ENCODE data around the gene RRP7A.
"Not testable (repeated sequence)": the region's sequence is repeated elsewhere in the genome, so short reads cannot be mapped to it uniquely, and the experiment has no call there.

Gene RRP7A

DNA sequence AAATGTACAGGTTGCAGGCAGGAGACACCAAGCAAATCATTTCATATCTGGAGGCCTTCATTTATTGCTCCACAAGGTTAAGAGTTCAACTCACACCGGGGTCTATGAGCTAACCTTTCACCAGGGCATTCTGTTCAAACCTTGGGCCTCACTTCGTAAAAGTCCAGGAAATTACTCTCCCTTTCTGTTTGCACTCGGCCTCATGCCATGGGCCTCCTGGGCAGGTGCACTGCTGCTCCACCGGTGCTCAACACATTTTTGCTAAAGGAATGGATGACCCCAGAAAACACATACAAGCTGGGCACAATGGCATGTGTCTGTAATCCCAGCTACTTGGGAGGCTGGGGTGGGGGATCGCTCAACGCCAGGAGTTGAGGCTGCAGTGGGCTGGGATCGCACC, 16.6 kb upstream of the RRP7A start:
- DNase-seq (ENCODE audit: low read depth in 2 of 2): no peak

DNA sequence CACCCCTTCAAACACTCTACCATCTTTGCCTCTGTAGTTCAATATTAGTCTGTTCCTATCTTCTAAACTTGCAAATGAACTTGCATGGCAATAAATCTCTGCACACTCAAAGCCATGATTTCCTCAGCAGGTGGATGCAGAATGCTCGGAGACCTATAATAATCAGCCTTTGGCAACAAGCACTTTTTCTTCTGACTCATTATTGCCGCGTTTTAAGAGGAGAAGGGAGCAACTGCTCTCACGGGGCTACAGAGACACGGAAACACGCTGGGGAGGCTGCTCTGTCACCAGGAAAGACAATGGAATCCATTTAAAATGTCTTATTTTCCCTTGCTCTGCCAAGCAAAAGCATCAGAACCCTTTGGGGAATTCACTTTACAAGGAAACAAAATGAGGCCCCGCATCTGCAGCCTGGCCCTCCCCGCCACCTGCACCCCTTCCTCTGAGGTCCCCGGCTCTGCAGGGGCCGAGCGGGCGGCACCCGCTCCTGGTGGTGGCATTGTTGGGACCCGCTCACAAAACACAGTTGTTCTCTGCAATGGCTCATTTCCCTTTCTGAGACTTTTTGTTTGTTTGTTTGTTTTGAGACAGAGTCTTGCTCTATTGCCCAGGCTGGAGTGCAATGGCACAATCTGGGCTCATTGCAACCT, 15.6 kb upstream of the RRP7A start:
- not testable (repeated sequence) for DNase-seq (ENCODE audit: low read depth in 2 of 2)

- no peak for DNase-seq (ENCODE audit: low read depth in 2 of 2)
Observed at GRCh38 chr22:42533638-42533977, 14.0 kb upstream of the RRP7A start.

DNA sequence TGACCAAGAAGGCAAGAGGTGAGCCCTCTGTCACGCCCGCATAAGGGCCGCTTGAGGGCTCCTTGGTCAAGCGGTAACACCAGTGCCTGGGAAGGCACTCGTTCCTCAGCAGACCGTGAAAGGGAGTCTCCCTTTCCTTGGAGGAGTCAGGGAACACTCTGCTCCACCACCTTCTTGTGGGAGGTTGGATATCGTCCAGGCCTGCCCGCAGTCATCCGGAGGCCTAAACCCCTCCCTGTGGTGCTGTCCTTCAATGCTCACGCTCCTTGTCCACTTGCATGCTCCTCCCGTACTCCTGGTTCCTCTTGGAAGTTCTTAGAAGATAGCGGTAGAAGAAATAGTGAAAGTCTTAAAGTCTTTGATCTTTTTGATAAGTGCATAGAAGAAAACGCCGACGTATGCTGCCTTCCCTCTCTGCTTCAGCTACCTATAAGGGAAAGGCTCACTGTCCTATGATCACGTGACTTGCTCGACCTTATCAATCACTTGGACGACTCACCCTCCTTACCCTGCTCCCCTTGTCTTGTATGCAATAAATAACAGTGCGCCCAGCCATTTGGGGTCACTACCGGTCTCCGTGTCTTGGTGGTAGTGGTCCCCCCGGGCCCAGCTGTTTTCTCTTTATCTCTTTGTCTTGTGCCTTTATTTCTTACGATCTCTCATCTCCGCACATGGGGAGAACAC, 11.9 kb upstream of the RRP7A start:
- not testable (repeated sequence) for DNase-seq (ENCODE audit: low read depth in 2 of 2)

DNA sequence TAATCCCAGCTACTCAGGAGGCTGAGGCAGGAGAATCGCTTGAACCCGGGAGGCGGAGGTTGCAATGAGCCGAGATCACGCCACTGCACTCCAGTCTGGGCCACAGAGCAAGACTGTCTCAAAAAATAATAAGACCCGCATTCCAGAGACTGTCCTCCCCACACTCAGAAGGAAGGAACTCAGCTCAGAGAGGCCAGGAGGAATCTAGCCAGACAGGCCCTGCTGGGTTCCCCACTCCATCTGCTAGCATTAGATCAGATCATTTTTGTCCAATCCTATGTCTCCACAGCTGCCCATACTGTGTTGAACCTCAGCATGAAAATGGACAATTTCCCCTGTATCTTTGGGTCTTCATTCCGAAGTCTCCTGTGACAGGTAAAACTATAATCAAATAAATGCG, 9.8 kb upstream of the RRP7A start:
- DNase-seq (ENCODE audit: low read depth in 2 of 2): not testable (repeated sequence)

GRCh38 chr22:42528591-42529307, 9.2 kb upstream of the RRP7A start:
- DNase-seq (ENCODE audit: low read depth in 2 of 2): no peak

DNA sequence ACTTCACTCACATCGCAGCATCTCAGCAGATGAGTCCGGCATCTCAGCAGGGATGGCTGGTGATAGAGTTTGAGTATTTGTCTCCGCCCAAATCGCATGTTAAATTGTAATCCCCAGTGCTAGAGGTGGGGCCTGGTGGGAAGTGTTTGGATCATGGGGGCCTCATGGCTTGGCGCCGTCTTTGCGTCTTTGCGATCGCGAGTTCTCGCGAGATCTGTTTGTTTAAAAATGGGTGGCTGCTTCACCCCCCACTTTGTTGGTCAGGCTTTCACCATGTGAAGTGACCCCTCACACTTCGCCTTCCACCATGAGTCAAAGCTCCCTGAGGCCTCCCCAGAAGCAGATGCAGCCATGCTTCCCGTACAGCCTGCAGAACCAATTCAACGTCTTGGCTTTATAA, 3.0 kb upstream of the RRP7A start:
- no peak for DNase-seq (ENCODE audit: low read depth in 2 of 2)

DNA sequence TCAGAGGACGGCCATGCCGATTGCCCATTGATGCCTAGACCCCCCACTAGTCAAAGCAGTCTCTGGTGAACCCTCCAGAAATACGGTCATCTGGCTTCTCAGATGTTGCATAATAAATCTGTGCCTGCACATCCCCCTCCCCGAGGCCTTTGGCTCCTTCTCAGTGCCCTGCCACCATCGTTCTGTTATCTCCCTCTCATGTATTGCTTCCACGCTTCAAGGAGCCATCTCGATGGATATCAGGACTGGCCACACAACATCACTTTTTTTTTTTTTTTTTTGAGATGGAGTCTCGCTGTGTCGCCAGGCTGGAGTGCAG, 1.6 kb upstream of the RRP7A start:
- no peak for DNase-seq (ENCODE audit: low read depth in 2 of 2)

DNA sequence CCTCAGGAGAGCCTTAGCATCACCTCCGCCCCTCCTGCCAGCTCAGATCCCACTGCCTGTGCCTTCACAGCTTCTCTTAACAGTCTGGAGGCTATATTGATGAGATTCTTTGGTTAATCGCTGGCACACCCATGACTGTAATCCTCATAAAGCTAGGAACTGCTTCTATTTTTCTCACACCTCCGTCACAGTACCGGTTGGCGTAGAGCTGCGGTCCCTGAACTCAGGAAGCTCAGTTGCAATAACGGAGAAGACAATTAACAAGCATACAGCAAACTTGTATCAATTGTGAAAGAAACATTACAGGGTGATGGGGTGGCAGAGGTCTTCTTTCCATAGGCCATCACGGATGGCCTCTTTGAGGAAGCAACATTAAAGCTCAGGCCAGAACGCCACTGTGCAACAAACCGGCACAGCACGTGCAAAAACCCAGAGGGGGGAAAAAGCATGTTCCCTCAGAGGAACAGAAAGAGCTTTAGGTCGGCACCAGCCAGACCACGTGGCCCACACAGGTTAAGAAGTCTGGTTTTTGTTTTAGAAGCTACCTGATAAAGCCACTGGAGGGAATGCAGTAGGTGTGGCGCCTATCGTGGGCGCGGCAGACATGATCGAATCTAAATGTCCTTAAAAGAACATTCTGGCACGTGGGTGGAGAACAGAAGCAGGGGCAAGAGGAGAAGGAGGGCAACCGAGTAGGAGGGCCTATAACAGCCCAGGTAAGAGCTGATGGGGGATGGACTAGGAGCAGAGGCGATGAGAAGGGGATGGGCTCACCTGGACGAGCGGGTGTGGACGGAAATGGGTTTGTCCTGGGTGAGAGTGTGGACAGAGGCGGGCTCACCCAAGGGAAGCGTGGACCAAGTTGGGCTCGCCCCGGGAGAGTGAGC, 715 bp downstream of the RRP7A start:
- not testable (repeated sequence) for DNase-seq (ENCODE audit: low read depth in 2 of 2)

- not testable (repeated sequence) for DNase-seq (ENCODE audit: low read depth in 2 of 2)
Observed at GRCh38 chr22:42517103-42517502, 2.5 kb downstream of the RRP7A start.

- no peak for DNase-seq (ENCODE audit: low read depth in 2 of 2)
Observed at GRCh38 chr22:42515896-42516295, 3.7 kb downstream of the RRP7A start.

- DNase-seq (ENCODE audit: low read depth in 2 of 2): not testable (repeated sequence)
Observed at GRCh38 chr22:42515304-42515703, 4.3 kb downstream of the RRP7A start.

- not testable (repeated sequence) for DNase-seq (ENCODE audit: low read depth in 2 of 2)
Observed at GRCh38 chr22:42514331-42514730, 5.3 kb downstream of the RRP7A start.

DNA sequence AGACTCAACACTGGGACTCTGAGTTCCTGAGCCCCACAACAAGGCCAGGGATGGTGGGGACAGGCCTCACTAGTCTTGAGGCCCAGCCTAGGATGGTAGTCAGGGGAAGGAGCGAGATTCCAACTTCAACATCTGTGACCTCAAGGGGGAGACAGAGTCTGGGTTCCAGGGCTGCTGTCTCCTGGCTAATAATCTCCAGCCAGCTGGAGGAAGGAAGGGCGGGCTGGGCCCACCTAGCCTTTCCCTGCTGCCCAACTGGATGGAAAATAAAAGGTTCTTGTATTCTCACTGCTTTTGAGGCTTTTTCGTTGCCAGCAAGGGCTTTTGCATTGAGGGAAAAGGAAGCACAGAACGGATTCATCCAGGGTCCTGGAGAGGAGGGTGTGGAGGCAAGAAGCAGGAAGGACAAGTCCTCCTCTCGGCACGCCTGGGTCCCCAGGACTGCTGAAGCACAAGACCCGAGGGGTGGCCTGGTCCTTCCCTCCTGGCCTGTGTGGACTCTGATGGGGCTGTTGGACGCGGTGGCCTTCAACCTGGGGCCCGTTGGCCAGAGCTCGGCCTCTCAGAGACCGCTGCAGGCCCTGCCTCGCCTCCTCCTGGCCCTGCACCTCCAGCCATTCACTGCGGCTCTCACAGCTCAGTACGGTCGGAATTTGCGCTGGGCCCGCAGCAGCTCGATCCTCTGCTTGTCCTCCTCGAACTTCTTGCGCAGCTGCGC, 7.2 kb downstream of the RRP7A start:
- not testable (repeated sequence) for DNase-seq (ENCODE audit: low read depth in 2 of 2)

GRCh38 chr22:42511401-42511891, 8.2 kb downstream of the RRP7A start:
- no peak for DNase-seq (ENCODE audit: low read depth in 2 of 2)

DNA sequence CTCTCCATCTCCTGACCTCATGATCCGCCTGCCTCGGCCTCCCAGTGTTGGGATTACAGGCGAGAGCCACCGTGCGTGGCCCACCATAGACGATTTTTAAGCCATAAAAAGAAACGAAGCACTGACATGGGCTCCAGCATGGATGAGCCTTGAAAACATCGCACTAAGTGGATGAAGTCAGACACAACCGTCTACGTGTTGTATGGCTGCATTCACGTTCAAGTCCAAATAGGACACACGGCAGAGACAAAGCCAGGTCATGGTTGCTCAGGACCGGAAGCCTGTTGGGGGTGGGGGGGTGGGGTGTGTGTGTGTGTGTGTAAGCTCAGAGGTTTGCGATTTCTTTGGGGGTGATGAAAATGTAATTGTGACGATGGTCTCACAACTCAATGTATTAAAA, 10.0 kb downstream of the RRP7A start:
- no peak for DNase-seq (ENCODE audit: low read depth in 2 of 2)

DNA sequence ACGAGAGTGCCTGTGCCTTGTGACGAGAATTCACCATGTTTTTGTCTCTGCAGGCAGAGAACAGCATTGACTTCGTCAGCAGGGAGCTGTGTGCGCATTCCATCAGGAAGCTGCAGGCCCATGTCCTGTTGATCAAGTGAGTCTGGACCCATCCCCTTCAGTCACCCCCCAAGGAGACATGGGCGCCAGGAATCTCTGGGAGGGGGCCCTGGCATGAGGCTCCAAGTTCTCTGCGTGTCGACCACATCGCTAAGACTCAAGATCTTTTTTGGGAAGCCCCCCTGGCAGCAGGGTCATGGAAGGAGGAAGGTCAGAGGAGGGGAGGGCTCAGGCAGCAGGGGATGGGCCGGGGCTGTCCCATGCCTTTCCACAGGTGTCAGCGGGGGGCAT, 10.6 kb downstream of the RRP7A start:
- DNase-seq (ENCODE audit: low read depth in 2 of 2): not testable (repeated sequence)

GRCh38 chr22:42508327-42508974, 11.1 kb downstream of the RRP7A start:
- DNase-seq (ENCODE audit: low read depth in 2 of 2): not testable (repeated sequence)

GRCh38 chr22:42500836-42501179, 18.8 kb downstream of the RRP7A start:
- no peak for DNase-seq (ENCODE audit: low read depth in 2 of 2)

- peak; percentile 56 to 64 for DNase-seq (ENCODE audit: low read depth in 2 of 2)
Observed at GRCh38 chr22:42500161-42500835, 19.3 kb downstream of the RRP7A start.
